ENCODE measurements around the gene RNF213.
"Not testable (repeated sequence)": the region's sequence is repeated elsewhere in the genome, so short reads cannot be mapped to it uniquely, and the experiment has no call there.

RNF213 gene

DNA sequence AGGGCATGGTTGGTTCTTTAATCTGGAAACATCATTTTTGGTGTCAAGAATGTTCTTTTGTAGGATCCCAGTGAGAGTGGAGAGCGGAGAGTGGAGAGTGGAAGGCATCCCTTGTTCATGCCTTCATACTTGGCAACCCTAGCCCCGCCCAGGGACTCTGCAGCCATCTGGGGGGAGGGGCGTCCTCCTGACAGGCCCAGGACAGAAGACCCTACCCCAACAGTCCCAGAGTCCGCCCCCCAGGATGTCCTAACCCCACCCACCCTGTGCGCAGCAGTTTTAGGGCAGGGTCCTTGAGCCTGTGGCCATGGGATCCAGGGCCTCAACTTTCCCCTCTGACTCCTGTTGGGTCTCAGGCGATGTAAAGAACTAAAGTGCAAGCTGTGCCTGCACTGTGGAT is 36.0 kb upstream of the RNF213 start:
- no peak for DNase-seq (ENCODE audit: low read depth in 3 of 3)

DNA sequence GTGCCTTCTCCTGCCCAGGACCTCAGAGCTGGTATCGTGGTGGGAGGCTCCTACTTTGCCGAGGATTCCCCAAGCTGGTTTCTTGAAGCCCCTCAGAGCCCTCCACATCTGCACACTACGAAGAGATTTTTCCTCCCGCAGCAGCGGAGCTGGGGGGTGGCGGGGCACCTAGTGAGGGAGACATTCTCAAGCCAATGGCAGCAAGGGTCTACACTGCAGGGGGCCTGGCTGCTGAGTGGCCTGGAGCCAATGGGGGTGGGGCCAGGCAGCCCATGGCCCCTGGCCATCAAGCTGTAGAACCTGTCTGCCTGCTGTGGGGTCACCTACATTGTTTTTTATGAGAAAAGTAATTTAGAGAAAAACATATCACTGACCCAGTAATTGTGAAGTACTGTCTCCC is 35.4 kb upstream of the RNF213 start:
- DNase-seq (ENCODE audit: low read depth in 3 of 3) = no peak

DNA sequence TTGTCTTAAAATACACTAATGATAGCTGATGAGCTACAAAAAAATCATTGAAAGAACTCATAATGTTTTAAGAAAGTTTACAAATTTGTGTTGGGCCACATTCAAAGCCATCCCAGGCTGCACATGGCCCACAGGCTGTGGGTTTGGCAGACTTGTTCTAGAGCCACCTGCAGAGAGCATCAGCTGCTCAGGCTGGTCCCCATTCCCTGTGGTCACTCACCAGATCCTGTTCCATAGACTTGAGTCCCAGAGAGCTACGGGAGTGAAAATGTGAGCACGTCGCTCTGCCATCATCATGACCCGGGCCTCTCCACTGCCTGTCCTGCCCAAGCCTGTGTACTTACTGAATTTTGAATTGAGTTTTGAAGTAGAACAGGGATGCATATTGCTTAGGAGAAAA is 33.5 kb upstream of the RNF213 start:
- no peak for DNase-seq (ENCODE audit: low read depth in 3 of 3)

DNA sequence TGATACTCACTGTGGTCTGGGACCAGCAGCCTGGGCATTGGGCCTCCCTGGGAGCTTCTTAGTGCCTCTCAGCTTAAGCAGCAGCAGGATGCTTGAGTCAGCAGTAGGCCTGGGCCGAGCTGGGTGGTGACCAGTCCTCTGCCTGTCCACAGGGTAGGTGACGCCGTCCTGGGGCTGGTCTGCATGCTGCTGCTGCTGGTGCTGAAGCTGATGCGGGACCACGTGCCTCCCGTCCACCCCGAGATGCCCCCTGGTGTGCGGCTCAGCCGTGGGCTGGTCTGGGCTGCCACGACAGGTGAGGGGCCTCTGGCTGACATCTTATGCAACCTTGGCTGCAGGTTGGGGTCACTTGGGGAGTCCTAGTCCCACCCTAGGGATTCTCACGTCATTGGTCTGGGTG is 33.0 kb upstream of the RNF213 start:
- DNase-seq (ENCODE audit: low read depth in 3 of 3) = no peak

DNA sequence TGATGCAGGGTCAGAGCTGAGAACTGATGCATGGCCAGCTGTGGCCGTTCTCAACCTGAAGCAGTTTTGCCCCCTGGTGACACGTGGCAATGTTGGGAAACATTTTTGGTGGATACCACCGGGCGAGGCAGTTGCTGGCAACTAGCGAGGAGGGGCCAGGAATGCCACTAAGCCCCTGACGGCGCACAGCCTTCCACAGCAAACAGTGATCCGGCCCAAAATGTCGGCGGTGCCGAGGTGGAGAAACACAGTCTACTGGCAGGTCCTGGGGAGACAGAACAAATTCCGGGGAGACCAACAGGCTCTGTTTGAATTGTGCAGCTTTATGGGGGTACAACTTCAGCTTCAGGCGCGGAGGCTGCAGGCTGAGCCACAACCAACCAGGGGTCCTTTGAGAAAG is 32.2 kb upstream of the RNF213 start:
- no peak for DNase-seq (ENCODE audit: low read depth in 3 of 3)

DNA sequence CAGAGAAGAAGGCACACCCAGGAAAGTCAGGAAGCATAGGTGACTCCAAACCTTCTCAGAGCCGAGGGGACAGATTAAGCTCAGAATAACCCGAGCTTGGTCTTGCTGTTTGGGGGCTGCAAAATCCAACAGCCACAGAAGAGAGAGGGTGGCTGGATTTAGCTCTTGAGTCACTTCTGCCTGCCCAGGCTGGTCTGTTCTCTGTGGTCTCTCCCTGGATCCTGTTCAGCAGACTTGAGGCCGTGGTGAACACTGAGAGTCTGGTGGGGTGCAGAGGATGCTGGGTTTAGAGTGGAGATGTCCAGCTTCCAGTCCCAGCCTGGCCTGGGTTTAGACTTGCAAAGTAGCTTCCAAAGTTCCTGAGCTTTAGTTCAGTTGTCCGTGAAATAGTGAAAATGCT is 31.6 kb upstream of the RNF213 start:
- no peak for DNase-seq (ENCODE audit: low read depth in 3 of 3)

DNA sequence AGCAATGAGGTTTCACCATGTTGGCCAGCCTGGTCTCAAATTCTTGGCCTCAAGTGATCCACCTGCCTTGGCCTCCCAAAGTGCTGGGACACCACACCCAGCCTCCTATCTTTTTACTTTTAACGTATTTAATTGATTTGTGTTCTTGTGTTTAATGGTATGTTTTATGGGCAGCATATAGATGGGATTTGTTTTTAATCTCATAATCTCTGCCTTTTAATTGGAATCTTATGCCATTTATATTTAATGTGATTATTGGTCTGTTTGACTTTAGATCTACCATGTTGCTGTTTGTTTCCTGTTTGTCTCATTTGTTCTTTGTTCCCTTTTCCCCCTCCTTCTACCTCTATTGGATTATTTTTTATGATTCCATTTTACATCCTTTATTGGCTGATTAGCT is 28.2 kb upstream of the RNF213 start:
- no peak for DNase-seq (ENCODE audit: low read depth in 3 of 3)

DNA sequence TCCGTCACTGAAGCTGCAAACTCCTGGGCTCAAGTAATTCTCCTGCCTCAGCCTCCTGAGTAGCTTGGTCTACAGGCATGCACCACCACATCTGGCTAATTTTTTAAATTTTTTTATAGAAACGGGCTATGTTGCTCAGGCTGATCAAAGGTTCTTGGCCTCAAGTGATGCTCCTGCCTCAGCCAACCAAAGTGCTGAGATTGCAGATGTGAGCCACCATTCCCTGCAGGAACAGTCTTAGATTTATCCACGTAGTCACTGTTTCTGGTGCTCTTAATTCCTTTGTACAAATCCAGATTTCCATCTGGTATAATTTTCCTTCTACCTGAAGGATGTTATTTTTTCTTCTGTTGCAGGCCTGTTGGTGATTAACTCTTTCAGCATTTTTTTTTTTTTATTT is 27.4 kb upstream of the RNF213 start:
- no peak for DNase-seq (ENCODE audit: low read depth in 3 of 3)

DNA sequence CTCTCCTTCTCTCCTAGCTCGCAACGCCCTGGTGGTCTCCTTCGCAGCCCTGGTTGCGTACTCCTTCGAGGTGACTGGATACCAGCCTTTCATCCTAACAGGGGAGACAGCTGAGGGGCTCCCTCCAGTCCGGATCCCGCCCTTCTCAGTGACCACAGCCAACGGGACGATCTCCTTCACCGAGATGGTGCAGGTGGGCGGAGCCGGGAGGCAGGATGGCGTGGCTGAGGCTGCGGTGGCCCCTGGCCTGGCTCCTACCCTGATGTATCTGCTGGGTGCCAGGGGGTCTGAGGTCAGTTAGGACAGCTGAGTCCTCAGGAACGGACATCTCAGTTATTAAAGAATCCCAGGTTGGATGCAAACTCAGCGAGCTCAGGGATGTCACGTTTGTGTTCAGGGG is 23.7 kb upstream of the RNF213 start:
- no peak for DNase-seq (ENCODE audit: low read depth in 3 of 3)

DNA sequence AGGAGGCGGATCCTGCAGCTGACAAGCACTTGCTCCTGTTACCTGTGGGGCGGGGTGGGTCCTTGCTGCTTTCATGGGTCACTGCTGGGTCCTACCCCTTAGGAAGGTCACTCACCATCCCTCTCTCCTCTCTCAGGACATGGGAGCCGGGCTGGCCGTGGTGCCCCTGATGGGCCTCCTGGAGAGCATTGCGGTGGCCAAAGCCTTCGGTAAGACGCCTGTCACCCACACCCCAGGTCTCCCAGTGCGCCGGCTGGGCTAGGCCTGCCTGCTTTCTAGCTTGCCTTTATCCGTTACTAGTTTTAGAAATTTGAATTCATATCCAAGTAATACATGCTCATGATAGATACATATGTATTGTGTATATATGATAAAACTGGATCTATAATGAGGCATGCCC is 23.3 kb upstream of the RNF213 start:
- no peak for DNase-seq (ENCODE audit: low read depth in 3 of 3)

DNA sequence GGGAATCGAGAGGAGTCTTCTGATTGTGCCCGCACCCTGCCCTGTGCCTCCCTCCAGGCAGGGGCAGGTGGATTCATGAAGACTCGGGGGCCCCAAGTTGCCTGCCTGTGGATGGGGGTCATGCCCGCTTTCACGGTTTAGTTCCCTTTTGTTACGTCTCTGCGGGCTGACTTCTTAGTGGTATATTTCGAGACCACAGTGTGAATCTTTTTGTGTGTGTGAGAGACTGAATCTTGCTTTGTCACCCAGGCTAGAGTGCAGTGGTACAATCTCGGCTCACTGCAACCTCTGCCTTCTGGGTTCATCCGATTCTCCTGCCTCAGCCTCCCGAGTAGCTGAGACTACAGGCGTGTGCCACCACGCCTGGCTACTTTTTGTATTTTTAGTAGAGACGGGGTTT is 18.1 kb upstream of the RNF213 start:
- DNase-seq (ENCODE audit: low read depth in 3 of 3) = no peak

DNA sequence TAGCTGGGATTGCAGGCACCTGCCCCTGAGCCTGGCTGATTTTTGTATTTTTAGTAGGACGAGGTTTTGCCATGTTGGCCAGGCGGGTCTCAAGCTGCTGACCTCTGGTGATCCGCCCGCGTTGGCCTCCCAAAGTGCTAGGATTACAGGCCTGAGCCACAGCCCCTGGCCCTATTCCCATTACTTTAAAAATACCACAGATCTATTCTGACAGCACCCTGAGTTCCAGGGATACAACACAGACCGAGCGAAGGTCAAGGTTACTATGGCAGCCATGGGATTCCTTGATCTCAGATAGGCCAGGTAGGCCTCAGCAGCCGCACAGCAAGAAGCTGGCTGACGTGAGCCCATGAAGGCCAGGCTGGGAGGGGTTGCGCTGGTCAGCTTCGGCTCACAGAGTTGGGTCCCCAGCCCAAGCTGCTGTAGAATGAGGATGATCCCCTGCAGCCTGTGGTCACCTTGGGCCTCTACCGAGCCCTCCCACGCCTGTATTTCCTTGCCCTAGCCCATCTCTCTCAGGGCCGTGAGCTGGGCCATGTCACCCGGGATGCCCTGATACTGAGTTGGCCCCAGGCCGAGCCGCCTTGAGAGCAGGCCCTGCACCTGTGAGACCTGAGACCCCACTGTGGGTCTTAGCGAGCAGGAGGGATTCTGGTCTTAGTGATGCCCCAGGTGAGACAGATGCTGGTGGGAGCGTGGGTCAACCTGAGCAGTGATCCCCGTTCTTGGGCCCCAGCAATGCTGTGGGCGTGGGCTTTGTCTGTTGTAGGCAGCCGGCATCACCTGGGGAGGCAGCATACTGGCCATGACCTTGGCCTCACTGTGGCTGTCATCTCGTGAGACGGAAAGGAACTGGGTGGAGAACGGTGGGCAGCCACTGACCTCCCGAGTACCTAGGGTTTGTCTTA is 16.9 kb upstream of the RNF213 start:
- DNase-seq (ENCODE audit: low read depth in 3 of 3) = no peak

DNA sequence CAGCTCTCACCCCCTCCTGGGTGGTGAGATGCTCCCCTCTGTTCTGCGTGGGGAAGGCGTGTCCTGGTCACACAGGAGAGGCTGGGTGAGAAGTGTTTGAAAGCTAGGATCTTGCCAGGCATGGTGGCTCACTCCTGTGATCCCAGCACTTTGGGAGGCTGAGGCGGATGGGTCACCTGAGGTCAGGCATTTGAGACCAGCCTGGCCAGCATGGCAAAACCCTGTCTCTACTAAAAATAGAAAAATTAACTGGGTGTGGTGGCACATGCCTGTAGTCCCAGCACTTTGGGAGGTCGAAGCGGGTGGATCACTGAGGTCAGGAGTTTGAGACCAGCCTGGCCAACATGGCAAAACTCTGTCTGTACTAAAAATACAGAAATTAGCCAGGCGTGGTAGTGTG is 16.2 kb upstream of the RNF213 start:
- not testable (repeated sequence) for DNase-seq (ENCODE audit: low read depth in 3 of 3)

DNA sequence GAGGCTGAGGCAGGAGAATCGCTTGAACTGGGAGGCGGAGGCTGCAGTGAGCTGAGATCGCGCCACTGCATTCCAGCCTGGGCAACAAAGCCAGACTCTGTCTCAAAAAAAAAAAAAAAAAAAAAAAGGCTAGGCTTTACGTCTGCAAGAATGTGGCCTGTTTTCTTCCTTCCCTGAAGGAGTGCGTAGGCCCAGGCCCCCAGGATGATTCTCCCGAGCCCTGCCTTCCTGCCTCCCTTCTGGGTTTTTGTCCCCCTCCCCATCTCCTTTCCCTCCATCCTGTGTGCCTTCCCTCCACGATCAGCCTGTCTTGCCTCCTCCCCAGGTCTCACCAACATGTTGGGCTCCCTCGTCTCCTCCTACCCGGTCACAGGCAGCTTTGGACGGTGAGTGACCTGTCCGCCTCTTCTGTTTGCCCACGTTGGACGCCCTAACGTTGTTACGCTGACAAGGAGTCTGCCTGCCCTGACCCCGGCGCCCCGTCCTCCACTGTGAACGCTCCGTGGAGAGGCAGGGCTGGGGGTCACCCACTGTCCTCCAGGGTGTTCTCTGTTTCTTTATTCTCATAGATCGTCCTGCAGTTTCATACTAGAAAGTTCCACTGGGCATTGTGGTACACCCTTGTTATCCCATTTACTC is 15.7 kb upstream of the RNF213 start:
- no peak for DNase-seq (ENCODE audit: low read depth in 3 of 3)

DNA sequence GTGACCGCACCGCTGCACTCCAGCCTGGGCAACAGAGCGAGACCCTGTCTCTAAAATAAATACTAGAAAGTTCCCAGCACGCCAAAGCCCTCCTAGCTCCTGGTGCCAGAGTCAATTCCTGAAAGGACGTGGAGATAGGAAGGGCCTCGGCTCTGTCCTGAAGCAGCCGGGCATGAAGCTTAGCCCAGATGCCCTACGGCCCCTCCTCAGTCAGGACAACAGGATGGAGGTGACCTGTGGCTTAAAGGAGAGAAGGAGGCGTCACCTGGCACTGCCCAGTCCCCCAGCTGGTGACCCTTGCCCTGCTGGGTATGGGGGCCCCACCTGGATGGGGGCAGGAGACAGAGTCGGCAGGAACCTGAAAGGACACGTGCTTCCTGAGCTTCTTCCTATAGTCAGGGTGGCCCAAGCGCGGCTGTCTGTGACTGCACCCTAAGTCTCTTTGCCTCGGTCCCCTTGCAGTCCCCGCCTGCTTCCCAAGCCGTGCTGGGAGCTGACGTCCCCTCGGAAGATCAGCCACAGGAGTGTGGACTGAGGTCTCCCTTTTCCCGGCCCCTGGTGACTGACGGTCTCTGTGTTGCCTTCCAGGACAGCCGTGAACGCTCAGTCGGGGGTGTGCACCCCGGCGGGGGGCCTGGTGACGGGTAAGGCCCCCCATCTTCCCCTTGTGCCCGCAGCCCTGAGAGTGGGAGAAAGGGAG is 14.9 kb upstream of the RNF213 start:
- no peak for DNase-seq (ENCODE audit: low read depth in 3 of 3)

DNA sequence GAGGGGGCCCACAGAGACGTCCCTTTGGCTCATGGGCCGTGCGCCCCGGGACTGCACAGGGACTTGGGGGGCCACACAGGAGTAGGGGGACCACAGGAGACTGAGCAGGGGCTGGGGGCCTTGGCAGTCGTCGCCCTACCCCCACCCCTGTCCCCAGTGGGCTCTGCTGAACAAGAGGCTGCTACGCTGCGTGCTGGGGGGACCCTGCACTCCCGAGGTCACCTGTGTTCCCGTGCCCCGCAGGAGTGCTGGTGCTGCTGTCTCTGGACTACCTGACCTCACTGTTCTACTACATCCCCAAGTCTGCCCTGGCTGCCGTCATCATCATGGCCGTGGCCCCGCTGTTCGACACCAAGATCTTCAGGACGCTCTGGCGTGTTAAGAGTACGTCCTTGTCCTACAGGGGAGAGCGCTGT is 14.4 kb upstream of the RNF213 start:
- DNase-seq (ENCODE audit: low read depth in 3 of 3) = no peak

DNA sequence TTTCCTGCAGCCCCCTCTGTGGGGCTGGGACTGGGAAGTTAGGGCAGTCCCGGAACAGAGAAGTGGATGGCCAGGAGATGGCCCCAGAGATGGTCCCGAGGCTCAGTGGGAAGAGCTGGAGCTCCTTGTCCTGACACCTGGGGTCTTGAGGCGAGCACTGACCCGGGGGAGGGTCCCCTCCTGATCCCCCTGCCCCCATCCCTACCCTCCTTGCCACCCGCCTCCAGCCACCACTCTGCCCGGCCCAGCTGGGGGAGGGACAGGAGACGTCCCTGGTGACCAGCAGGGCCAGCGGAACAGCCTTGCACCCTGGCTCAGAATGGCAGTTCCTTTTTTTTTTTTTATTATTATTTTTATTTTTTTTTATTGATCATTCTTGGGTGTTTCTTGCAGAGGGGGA is 13.9 kb upstream of the RNF213 start:
- no peak for DNase-seq (ENCODE audit: low read depth in 3 of 3)

DNA sequence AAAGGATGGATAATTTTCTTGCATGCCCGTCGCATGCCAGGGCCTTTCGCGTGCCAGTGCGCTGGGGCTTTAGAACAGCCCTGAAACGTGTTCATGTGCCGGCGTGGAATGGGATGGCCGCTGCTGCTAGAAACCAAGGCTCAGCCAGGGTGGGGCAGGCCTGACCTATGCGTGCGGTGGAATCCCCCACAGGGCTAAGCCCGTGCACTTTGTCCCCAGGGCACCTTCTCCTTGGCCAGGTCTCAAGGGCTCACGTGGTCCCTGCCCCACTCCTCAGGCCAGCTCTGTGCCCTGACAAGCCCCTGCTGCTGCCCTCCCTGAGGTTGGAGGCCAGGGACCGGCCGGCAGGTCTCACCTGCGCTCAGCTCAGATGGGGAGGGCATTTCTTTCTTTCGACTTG is 13.1 kb upstream of the RNF213 start:
- DNase-seq (ENCODE audit: low read depth in 3 of 3) = no peak

DNA sequence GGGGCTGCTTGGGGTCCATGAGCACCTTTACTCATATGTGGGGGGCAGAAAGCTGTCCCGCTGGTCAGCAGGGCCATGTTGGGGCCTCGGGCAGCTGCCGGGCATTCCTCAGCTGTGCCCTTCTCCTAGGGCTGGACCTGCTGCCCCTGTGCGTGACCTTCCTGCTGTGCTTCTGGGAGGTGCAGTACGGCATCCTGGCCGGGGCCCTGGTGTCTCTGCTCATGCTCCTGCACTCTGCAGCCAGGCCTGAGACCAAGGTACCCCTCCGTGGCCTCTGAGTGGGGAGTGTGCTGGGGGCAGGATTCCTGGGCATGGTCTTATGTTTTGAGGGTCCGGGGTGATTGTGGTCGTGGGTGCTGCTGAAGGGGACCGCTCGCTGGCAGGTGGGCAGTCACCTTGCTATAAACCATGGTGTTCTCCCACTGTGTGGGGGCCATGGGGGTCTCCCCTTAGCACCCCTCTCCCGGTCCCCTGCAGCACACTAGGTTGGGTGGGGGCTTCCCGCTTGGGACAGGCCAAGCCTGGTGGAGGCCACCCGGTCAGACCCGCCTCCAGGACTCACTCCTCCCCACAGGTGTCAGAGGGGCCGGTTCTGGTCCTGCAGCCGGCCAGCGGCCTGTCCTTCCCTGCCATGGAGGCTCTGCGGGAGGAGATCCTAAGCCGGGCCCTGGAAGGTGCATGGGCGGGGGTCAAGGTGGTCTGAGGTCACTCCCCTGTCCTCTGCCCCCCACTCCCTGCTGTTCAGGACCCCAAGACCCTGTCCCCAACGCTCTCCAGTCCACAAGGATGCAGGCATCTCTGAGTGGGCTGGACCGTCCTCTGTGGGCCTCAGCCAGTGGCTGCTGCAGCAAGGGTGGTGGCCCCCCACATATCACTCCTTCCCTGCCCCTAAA is 12.4 kb upstream of the RNF213 start:
- no peak for DNase-seq (ENCODE audit: low read depth in 3 of 3)

DNA sequence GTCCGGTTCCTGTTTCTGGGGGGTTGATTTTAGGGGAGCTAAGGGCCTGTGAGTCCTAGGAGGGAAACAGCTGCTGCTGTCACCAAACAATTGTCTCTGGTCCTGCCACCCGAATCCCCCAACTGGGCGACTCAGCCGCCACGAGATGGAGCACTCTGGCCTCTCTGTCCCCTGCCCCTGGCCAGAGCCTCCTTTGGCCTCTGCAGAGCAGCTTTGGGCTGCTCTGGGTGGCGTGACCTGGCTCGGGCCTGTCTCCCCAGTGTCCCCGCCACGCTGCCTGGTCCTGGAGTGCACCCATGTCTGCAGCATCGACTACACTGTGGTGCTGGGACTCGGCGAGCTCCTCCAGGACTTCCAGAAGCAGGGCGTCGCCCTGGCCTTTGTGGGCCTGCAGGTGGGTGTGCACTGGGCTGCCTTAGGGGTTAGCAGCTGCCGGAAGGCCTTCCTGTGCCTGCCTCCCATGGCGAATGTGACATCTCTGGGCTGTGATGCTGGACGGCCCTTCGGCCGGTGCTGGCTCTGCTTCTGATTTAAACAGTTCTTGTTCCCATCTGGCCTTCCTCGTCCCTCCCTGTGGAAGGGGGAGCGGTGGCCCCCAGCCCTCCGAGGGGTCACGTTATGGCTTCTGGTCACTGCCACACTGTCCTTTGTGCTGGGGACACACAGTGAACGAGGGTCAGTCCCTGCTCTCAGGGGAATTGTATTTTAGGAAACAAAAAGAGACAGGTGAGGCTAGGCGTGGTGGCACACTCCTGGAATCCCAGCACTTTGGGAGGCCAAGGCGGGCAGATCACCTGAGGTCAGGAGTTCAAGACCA is 11.6 kb upstream of the RNF213 start:
- DNase-seq (ENCODE audit: low read depth in 3 of 3) = no peak

DNA sequence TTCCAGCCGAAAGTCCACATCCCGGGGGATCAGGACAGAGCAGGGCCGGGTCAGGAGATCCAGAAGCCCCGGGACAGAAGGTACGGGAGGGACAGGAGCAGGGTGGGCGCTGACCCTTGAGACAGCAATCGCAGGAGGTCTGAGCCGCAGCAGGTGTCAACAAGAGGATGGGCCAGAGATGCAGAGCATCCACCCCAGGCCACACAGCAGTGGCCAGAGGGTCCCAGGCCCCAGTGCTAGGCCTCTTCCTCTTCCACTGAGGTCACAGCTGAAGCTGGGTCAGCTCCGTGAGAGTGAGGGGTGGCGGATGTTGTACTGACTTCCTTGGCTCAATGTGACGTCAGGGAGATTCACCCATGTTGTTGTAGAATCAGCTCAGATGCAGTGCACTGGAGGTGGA is 8.7 kb upstream of the RNF213 start:
- DNase-seq (ENCODE audit: low read depth in 3 of 3) = no peak
